SK-N-SH (cell line): ENCODE measurements around the gene NPAS3. TPM values are rescaled to one million over a fixed set of nuclear protein-coding genes. Genes with fewer than 3 reads are reported as not detected.

ENCODE experiments used
- CTCF ChIA-PET: fragments of 300-600, 350-600 bp; formaldehyde crosslinking; extraction: SDS; loops from one replicate; lab custom pipeline; 2021; lab: Yijun Ruan, JAX
- POLR2A ChIA-PET: fragments of 350-600 bp; sonication (Branson Sonifier 250); formaldehyde crosslinking; extraction: SDS; loops from one replicate; lab custom pipeline; 2020; ENCODE audit warnings: antibody characterized with exemption, inconsistent platforms; lab: Yijun Ruan, JAX
- DNase-seq: peaks from one replicate; pipeline ENCODE4 v3.0.0; 2012
- H2AFZ ChIP-seq: fragments of 200-600 bp; sonication (generic); 2 replicates; pipeline ENCODE4 v1.8.1; 2016; ENCODE audit warnings: antibody characterized with exemption, mild to moderate bottlenecking, low read depth
- H3F3A ChIP-seq: fragments of 200-600 bp; sonication (generic); replicated peaks from 2 replicates; pipeline ENCODE3; 2016; ENCODE audit warnings: antibody characterized with exemption, mild to moderate bottlenecking; ENCODE audit not compliant: insufficient read depth
- H3K27ac ChIP-seq, 2 experiments: fragments of 200-500 bp in 1 of 2; fragments of 200-600 bp in 1 of 2; sonication (Bioruptor generic) in 1 of 2; sonication (generic), shearing (Covaris generic) in 1 of 2; 2 replicates each; pipeline versions ENCODE4 v1.5.1 to v1.6.1; 2014 to 2016; ENCODE audit warnings: low read depth in 2 of 2, inconsistent platforms in 1 of 2, low read length in 1 of 2, mild to moderate bottlenecking in 1 of 2, mixed read lengths in 1 of 2
- H3K27me3 ChIP-seq: fragments of 200-600 bp; sonication (generic), shearing (Covaris generic); 2 replicates; pipeline ENCODE4 v1.6.1; 2016; ENCODE audit warnings: mixed run types; ENCODE audit not compliant: insufficient read depth
- H3K36me3 ChIP-seq, 2 experiments: fragments of 200-500 bp in 1 of 2; fragments of 200-600 bp in 1 of 2; sonication (Bioruptor generic) in 1 of 2; sonication (generic) in 1 of 2; replicated peaks in 1 of 2; 2 replicates each; pipeline versions ENCODE3 to v1.5.1; 2014 to 2016; ENCODE audit warnings: low read length in 1 of 2, mild to moderate bottlenecking in 1 of 2; ENCODE audit not compliant: insufficient read depth in 2 of 2, control insufficient read depth in 1 of 2
- H3K4me1 ChIP-seq, 2 experiments: fragments of 200-500 bp in 1 of 2; fragments of 200-600 bp in 1 of 2; sonication (Bioruptor generic) in 1 of 2; sonication (generic), shearing (Covaris generic) in 1 of 2; 2 replicates each; pipeline versions ENCODE4 v1.5.1 to v1.6.1; 2014 to 2016; ENCODE audit warnings: low read depth in 1 of 2, low read length in 1 of 2, mixed run types in 1 of 2; ENCODE audit not compliant: insufficient read depth in 2 of 2, control insufficient read depth in 1 of 2
- H3K4me2 ChIP-seq: fragments of 200-600 bp; sonication (generic), shearing (Covaris generic); 2 replicates; pipeline ENCODE4 v1.6.1; 2017; ENCODE audit warnings: mixed run types
- H3K4me3 ChIP-seq, 2 experiments: fragments of 200-500 bp in 1 of 2; fragments of 200-600 bp in 1 of 2; sonication (Bioruptor generic) in 1 of 2; sonication (generic), shearing (Covaris generic) in 1 of 2; 2 replicates each; pipeline versions ENCODE4 v1.5.1 to v1.8.1; 2014 to 2016; ENCODE audit warnings: low read depth in 2 of 2, inconsistent platforms in 1 of 2, low read length in 1 of 2, mild to moderate bottlenecking in 1 of 2, mixed read lengths in 1 of 2, moderate library complexity in 1 of 2
- H3K79me2 ChIP-seq: fragments of 200-600 bp; sonication (generic); 2 replicates; pipeline ENCODE4 v1.8.1; 2017; ENCODE audit warnings: mild to moderate bottlenecking; ENCODE audit not compliant: insufficient read depth
- H3K9ac ChIP-seq: fragments of 200-600 bp; sonication (generic); 2 replicates; pipeline ENCODE4 v1.6.1; 2017; ENCODE audit warnings: mixed run types
- H3K9me2 ChIP-seq: fragments of 200-600 bp; sonication (generic); 2 replicates; pipeline ENCODE4 v1.6.1; 2017; ENCODE audit warnings: mixed run types
- H3K9me3 ChIP-seq: fragments of 200-600 bp; sonication (generic); 2 replicates; pipeline ENCODE4 v1.6.1; 2017; ENCODE audit warnings: mixed run types, mild to moderate bottlenecking, moderate library complexity
- H4K20me1 ChIP-seq: fragments of 200-600 bp; sonication (generic); 2 replicates; pipeline ENCODE4 v1.6.1; 2017; ENCODE audit warnings: mild to moderate bottlenecking, mixed run types; ENCODE audit not compliant: insufficient read depth
- CTCF ChIP-seq: fragments of 200-600 bp; sonication (generic); IDR thresholded peaks from 2 replicates; pipeline ENCODE4 v1.6.1; 2017; ENCODE audit warnings: antibody characterized with exemption, mild to moderate bottlenecking, moderate library complexity
- EP300 ChIP-seq, 2 experiments: IDR thresholded peaks; 2 replicates each; pipeline versions ENCODE4 v1.4.0 to v1.6.1; 2012; ENCODE audit warnings: borderline replicate concordance in 1 of 2, low read depth in 1 of 2, low read length in 1 of 2
- EZH2phosphoT487 ChIP-seq: fragments of 200-600 bp; sonication (generic); IDR thresholded peaks from 2 replicates; pipeline ENCODE4 v1.6.1; 2017; ENCODE audit warnings: low read depth, mixed run types, mild to moderate bottlenecking, antibody characterized with exemption, moderate library complexity, borderline replicate concordance
- FOSL2 ChIP-seq: IDR thresholded peaks from 2 replicates; pipeline ENCODE4 v1.4.0; 2012; ENCODE audit warnings: low read depth, mild to moderate bottlenecking, moderate library complexity, borderline replicate concordance
- NRF1 ChIP-seq: IDR thresholded peaks from 2 replicates; pipeline ENCODE4 v1.6.1; 2012; ENCODE audit warnings: low read depth, mild to moderate bottlenecking, low read length
- RCOR1 ChIP-seq: fragments of 150-350 bp; IDR thresholded peaks from 2 replicates; pipeline ENCODE4 v1.6.1; 2017; ENCODE audit warnings: antibody characterized with exemption, low read length
- RFX5 ChIP-seq: IDR thresholded peaks from 2 replicates; pipeline ENCODE4 v1.6.1; 2012; ENCODE audit warnings: mild to moderate bottlenecking, improper control_type of control experiment, low read length
- RXRA ChIP-seq: IDR thresholded peaks from 2 replicates; pipeline ENCODE4 v1.4.0; 2012; ENCODE audit warnings: low read depth, mild to moderate bottlenecking, borderline replicate concordance
- SMC3 ChIP-seq: IDR thresholded peaks from 2 replicates; pipeline ENCODE4 v1.6.1; 2012; ENCODE audit warnings: low read depth, low read length, improper control_type of control experiment
- TEAD4 ChIP-seq: IDR thresholded peaks from 2 replicates; pipeline ENCODE4 v1.4.0; 2012; ENCODE audit warnings: mild to moderate bottlenecking, borderline replicate concordance; ENCODE audit not compliant: insufficient read depth
- WGBS: methylation state at CpG from one replicate; pipeline ENCODE4 v1.1.6; 2017; ENCODE audit warnings: low lambda C conversion rate; 5-methylcytosine and 5-hydroxymethylcytosine counted together
- polyA plus RNA-seq, 3 experiments: library from polyadenylated mRNA; depleted of rRNA; stranded (reverse); fragments of >200 nt; gene quantifications; 2 replicates each; pipeline ENCODE4 v1.2.3, GENCODE V29; 2012
- TF ChIP-seq, protein P1 (sequence below): IDR thresholded peaks from 2 replicates; pipeline ENCODE4 v1.4.0; 2012; ENCODE audit warnings: low read depth, borderline replicate concordance
- TF ChIP-seq, protein P2 (sequence below): IDR thresholded peaks from 2 replicates; pipeline ENCODE4; 2012

NPAS3 gene
- polyA plus RNA-seq, 1 of the 3 experiments (the other 2 are of a cell fraction): 4.3 TPM

GRCh38 chr14:33469898-33470297 is 531.2 kb downstream of the NPAS3 start:
- H3K9me3 ChIP-seq: no peaks in the 10 kb centered on the region
- CTCF ChIA-PET: interaction anchor here (10.4 kb wide), 1 partner anchor 322 kb away, joined by 143 read pairs; no protein-coding TSS in a partner anchor

More at GRCh38 chr14:33469898-33470297, 531.2 kb downstream of the NPAS3 start:
- no peak overlapping the region for H2AFZ ChIP-seq
- DNase-seq: no peak
- H3K4me2 ChIP-seq: no peak overlapping the region
- H3K27me3 ChIP-seq: no peaks in the 10 kb centered on the region
- no peak overlapping the region for H3K9ac ChIP-seq
- TF ChIP-seq RCOR1 (no peak), EP300 (IDR thresholded peaks at IDR 0.05; ENCODE audit: borderline replicate concordance in 1 of 2, low read depth in 1 of 2, low read length in 1 of 2) (no peak), TEAD4 (no peak), EZH2phosphoT487 (no peak), SMC3 (no peak), NRF1 (no peak), CTCF (no peak), RXRA (no peak), RFX5 (no peak), FOSL2 (no peak)
- TF ChIP-seq, protein P1, sequence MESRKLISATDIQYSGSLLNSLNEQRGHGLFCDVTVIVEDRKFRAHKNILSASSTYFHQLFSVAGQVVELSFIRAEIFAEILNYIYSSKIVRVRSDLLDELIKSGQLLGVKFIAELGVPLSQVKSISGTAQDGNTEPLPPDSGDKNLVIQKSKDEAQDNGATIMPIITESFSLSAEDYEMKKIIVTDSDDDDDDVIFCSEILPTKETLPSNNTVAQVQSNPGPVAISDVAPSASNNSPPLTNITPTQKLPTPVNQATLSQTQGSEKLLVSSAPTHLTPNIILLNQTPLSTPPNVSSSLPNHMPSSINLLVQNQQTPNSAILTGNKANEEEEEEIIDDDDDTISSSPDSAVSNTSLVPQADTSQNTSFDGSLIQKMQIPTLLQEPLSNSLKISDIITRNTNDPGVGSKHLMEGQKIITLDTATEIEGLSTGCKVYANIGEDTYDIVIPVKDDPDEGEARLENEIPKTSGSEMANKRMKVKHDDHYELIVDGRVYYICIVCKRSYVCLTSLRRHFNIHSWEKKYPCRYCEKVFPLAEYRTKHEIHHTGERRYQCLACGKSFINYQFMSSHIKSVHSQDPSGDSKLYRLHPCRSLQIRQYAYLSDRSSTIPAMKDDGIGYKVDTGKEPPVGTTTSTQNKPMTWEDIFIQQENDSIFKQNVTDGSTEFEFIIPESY: no peak
- TF ChIP-seq, protein P2, sequence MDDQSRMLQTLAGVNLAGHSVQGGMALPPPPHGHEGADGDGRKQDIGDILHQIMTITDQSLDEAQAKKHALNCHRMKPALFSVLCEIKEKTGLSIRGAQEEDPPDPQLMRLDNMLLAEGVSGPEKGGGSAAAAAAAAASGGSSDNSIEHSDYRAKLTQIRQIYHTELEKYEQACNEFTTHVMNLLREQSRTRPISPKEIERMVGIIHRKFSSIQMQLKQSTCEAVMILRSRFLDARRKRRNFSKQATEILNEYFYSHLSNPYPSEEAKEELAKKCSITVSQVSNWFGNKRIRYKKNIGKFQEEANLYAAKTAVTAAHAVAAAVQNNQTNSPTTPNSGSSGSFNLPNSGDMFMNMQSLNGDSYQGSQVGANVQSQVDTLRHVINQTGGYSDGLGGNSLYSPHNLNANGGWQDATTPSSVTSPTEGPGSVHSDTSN: no peak
- H4K20me1 ChIP-seq: no peaks in the 10 kb centered on the region
- POLR2A ChIA-PET: no interaction called here
- H3K36me3 ChIP-seq: no peaks in the 10 kb centered on the region
- WGBS: 63% methylated on average over 1 of the region's 1 CpG
- H3K9me2 ChIP-seq: no peaks in the 10 kb centered on the region
- no peak overlapping the region for H3K4me3 ChIP-seq
- no peaks in the 10 kb centered on the region for H3K79me2 ChIP-seq
- no peak overlapping the region for H3K27ac ChIP-seq
- no peaks in the 10 kb centered on the region for H3F3A ChIP-seq
- H3K4me1 ChIP-seq: peaks cover 0 to 6% of the 10 kb centered on the region in 2 experiments; a peak in 2 of 4 replicates
